PFSK-1 (cell line): Measurements from ENCODE around the gene SCARF1.

Experiments
- FOXP2 ChIP-seq: optimal IDR thresholded peaks from 2 replicates; pipeline ENCODE3; 2011; ENCODE audit warnings: borderline replicate concordance, control low read depth, inconsistent platforms; ENCODE audit not compliant: insufficient read depth; ENCODE audit errors: extremely low read length, extremely low read depth
- POLR2AphosphoS5 ChIP-seq: IDR thresholded peaks from 2 replicates; pipeline ENCODE4 v1.6.1; 2012; ENCODE audit warnings: low read depth, mild to moderate bottlenecking, control low read depth, low read length, moderate library complexity
- REST ChIP-seq, 2 experiments: IDR thresholded peaks; 2 replicates each; pipeline versions ENCODE4 v1.6.1 to v1.8.0; 2011 to 2012; ENCODE audit warnings: low read depth in 2 of 2, low read length in 2 of 2, control low read depth in 1 of 2, inconsistent platforms in 1 of 2, mild to moderate bottlenecking in 1 of 2, moderate library complexity in 1 of 2; ENCODE audit not compliant: insufficient read depth in 1 of 2
- SIN3A ChIP-seq: IDR thresholded peaks from 2 replicates; pipeline ENCODE4 v1.6.1; 2012; ENCODE audit warnings: mild to moderate bottlenecking, low read length, moderate library complexity, borderline replicate concordance; ENCODE audit not compliant: insufficient read depth
- TAF1 ChIP-seq: IDR thresholded peaks from 2 replicates; pipeline ENCODE4 v1.6.1; 2012; ENCODE audit warnings: low read length, control low read depth, borderline replicate concordance; ENCODE audit not compliant: insufficient read depth

SCARF1 gene

GRCh38 chr17:1634841-1635650, 10.5 kb downstream of the SCARF1 start:
- no peak for TF ChIP-seq SIN3A
- TF ChIP-seq REST (IDR thresholded peaks at IDR 0.05; ENCODE audit: insufficient read depth in 1 of 2, low read depth in 2 of 2, low read length in 2 of 2) = no peak
- no peak for TF ChIP-seq FOXP2
- no peak for TF ChIP-seq TAF1
- TF ChIP-seq POLR2AphosphoS5 = no peak

- TF ChIP-seq SIN3A (no peak), TAF1 (no peak), FOXP2 (no peak), POLR2AphosphoS5 (no peak), REST (IDR thresholded peaks at IDR 0.05; ENCODE audit: insufficient read depth in 1 of 2, low read depth in 2 of 2, low read length in 2 of 2) (no peak)
These were observed 14.9 kb downstream of the SCARF1 start for GRCh38 chr17:1630662-1631061.

GRCh38 chr17:1629504-1630310, 15.8 kb downstream of the SCARF1 start:
- TF ChIP-seq TAF1 (no peak), SIN3A (no peak), REST (IDR thresholded peaks at IDR 0.05; ENCODE audit: insufficient read depth in 1 of 2, low read depth in 2 of 2, low read length in 2 of 2) (no peak), POLR2AphosphoS5 (no peak), FOXP2 (no peak)

GRCh38 chr17:1628856-1629503, 16.6 kb downstream of the SCARF1 start:
- no peak for TF ChIP-seq TAF1
- 0 out of 2 replicates have a peak, but pooled peaks have one; percentile 40 for TF ChIP-seq SIN3A

GRCh38 chr17:1627982-1628855, 17.3 kb downstream of the SCARF1 start, which contains the start of gene SLC43A2:
Gene SLC43A2, minus strand, starts transcription at chr17:1628834. Its CDS starts 960 bp downstream, at chr17:1627874.
- peak; percentile 55 for TF ChIP-seq FOXP2
- TF ChIP-seq TAF1 = no peak
- TF ChIP-seq POLR2AphosphoS5 = no peak; the same call in 1 of the 2 replicates
